DOHH2 (cell line): Measurements from ENCODE around the gene BTRC.

ENCODE experiments used
- EZH2phosphoT487 ChIP-seq: fragments of 200-600 bp; sonication (generic); IDR thresholded peaks from 2 replicates; pipeline ENCODE4 v1.6.1; 2017; ENCODE audit warnings: borderline replicate concordance, mild to moderate bottlenecking, antibody characterized with exemption, low read length, moderate library complexity, mixed read lengths
- TF ChIP-seq, protein P1 (sequence below): fragments of 200-600 bp; sonication (generic); IDR thresholded peaks from one replicate; pipeline ENCODE4 v1.5.1; 2014; ENCODE audit warnings: antibody characterized with exemption, mild to moderate bottlenecking, low read depth, low read length; ENCODE audit not compliant: poor library complexity, severe bottlenecking

DNA sequence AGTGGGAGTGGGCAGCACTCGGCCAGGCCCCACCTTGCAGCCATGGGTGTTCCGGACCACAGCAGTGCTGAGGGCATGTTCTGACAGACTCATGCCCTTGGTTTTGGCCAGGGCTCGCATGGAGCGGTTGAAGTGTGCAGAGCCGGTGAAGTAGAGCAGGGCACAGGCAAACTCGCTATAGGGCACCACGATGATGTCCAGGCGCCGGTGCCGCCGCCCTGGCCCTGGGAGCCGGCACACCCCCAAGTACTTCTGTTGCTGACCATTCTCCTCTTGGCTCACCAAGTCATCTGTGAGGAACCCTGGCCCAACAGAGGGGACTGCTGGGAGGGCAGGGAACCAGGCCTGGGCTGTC, 225.5 kb downstream of the BTRC start:
- TF ChIP-seq, protein P1, sequence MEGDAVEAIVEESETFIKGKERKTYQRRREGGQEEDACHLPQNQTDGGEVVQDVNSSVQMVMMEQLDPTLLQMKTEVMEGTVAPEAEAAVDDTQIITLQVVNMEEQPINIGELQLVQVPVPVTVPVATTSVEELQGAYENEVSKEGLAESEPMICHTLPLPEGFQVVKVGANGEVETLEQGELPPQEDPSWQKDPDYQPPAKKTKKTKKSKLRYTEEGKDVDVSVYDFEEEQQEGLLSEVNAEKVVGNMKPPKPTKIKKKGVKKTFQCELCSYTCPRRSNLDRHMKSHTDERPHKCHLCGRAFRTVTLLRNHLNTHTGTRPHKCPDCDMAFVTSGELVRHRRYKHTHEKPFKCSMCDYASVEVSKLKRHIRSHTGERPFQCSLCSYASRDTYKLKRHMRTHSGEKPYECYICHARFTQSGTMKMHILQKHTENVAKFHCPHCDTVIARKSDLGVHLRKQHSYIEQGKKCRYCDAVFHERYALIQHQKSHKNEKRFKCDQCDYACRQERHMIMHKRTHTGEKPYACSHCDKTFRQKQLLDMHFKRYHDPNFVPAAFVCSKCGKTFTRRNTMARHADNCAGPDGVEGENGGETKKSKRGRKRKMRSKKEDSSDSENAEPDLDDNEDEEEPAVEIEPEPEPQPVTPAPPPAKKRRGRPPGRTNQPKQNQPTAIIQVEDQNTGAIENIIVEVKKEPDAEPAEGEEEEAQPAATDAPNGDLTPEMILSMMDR, result no peak
- TF ChIP-seq EZH2phosphoT487, result no peak
